HG03354 (cell line): ENCODE measurements around the gene VPS16.

Source experiments
- ATAC-seq: cut with Tn5 transposase; IDR thresholded peaks from one replicate; pipeline ENCODE4 v1.9.1; 2021; ENCODE audit warnings: mild to moderate bottlenecking; ENCODE audit not compliant: unreplicated experiment, poor library complexity, severe bottlenecking

Gene VPS16

GRCh38 chr20:2840138-2840966, at the start of gene VPS16, which contains the start of gene PCED1A:
Gene VPS16, plus strand, starts transcription at chr20:2840745. Its CDS starts 30 bp downstream, at chr20:2840775.
Gene PCED1A, minus strand, starts transcription at chr20:2840655. Its CDS starts 743 bp downstream, at chr20:2839912.
- peak; percentile 97 for ATAC-seq

GRCh38 chr20:2793471-2793870, 47.1 kb upstream of the VPS16 start:
- ATAC-seq = no peak

GRCh38 chr20:2794202-2794748, 46.3 kb upstream of the VPS16 start:
- no peak for ATAC-seq

GRCh38 chr20:2794866-2795447, 45.6 kb upstream of the VPS16 start:
- ATAC-seq = no peak

- no peak for ATAC-seq
Observed at GRCh38 chr20:2795451-2795850, 45.1 kb upstream of the VPS16 start.

- ATAC-seq = no peak
Observed at GRCh38 chr20:2796011-2796660, 44.4 kb upstream of the VPS16 start.

GRCh38 chr20:2797136-2797983, 43.2 kb upstream of the VPS16 start:
- no peak for ATAC-seq

- ATAC-seq = no peak
Observed at GRCh38 chr20:2798095-2798805, 42.3 kb upstream of the VPS16 start.

GRCh38 chr20:2798814-2799213, 41.7 kb upstream of the VPS16 start:
- ATAC-seq = no peak

GRCh38 chr20:2799271-2799670, 41.3 kb upstream of the VPS16 start:
- ATAC-seq = no peak

- peak; percentile 18 for ATAC-seq
Observed at GRCh38 chr20:2799688-2800520, 40.6 kb upstream of the VPS16 start.

- peak; percentile 86 for ATAC-seq
Observed at GRCh38 chr20:2800521-2801285, 39.8 kb upstream of the VPS16 start, which contains the start of gene CPXM1. Gene CPXM1, minus strand, starts transcription at chr20:2800627. Its CDS starts 55 bp downstream, at chr20:2800572.

GRCh38 chr20:2801286-2801728, 39.2 kb upstream of the VPS16 start:
- ATAC-seq = no peak

GRCh38 chr20:2804041-2804828, 36.3 kb upstream of the VPS16 start:
- no peak for ATAC-seq

GRCh38 chr20:2804852-2805688, 35.5 kb upstream of the VPS16 start:
- ATAC-seq = no peak
